HCT116 (cell line): Measurements from ENCODE around the gene COL28A1.

ENCODE experiments used
- CEBPB ChIP-seq: IDR thresholded peaks from 2 replicates; pipeline ENCODE4 v1.6.1; 2012; ENCODE audit warnings: low read depth
- CTCF ChIP-seq, 3 experiments: fragments of 200-600 bp in 1 of 3; sonication (generic) in 1 of 3; IDR thresholded peaks in 2 of 3; conservative IDR thresholded peaks in 1 of 3; 2 replicates each; pipeline ENCODE4 v1.5.1; 2012 to 2017; ENCODE audit warnings: low read depth in 2 of 3, low read length in 2 of 3, antibody characterized with exemption in 1 of 3, borderline replicate concordance in 1 of 3, control low read depth in 1 of 3, mild to moderate bottlenecking in 1 of 3, mixed read lengths in 1 of 3, mixed run types in 1 of 3, moderate library complexity in 1 of 3; ENCODE audit not compliant: insufficient read depth in 1 of 3
- ELF1 ChIP-seq: IDR thresholded peaks from 2 replicates; pipeline ENCODE4 v1.6.1; 2012; ENCODE audit warnings: low read depth, borderline replicate concordance
- FOSL1 ChIP-seq: IDR thresholded peaks from 2 replicates; pipeline ENCODE4 v1.6.1; 2012; ENCODE audit warnings: low read depth
- JUND ChIP-seq: IDR thresholded peaks from 2 replicates; pipeline ENCODE4 v1.6.1; 2012
- POLR2A ChIP-seq: IDR thresholded peaks from 2 replicates; pipeline ENCODE4 v1.7.0; 2011; ENCODE audit warnings: borderline replicate concordance; ENCODE audit not compliant: insufficient read depth, insufficient read length; ENCODE audit errors: extremely low read depth
- ZFX ChIP-seq: fragments of 450-650 bp; IDR thresholded peaks from 2 replicates; pipeline ENCODE4 v1.6.1; 2017

DNA sequence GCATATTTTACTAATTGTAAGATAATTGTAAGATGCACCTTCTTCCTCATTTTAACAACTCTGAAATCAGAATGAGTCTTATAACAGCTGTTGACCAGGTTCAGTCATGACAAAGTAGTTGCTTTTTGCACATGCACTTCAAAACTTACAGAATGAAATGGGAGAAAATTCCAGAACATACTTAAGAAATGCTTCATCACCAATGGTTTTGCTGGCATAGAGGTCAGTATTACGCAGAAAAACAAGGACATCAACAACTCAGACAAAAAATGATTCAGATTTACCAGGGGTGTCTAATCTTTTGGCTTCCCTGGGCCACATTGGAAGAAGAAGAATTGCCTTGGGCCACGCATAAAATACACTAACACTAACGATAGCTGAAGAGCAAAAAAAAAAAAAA, 13.3 kb downstream of the COL28A1 start:
- no peak for TF ChIP-seq ZFX
- no peak for TF ChIP-seq JUND
- no peak for TF ChIP-seq CEBPB
- no peak for TF ChIP-seq FOSL1
- no peak for TF ChIP-seq POLR2A
- TF ChIP-seq CTCF (IDR thresholded peaks at IDR 0.05 in 2 of 3, conservative IDR thresholded peaks at IDR 0.05 in 1 of 3; ENCODE audit: borderline replicate concordance in 1 of 3, insufficient read depth in 1 of 3, low read depth in 2 of 3, low read length in 2 of 3) = no peak
- no peak for TF ChIP-seq ELF1
